Measurements from ENCODE around the gene MAFF. TPM values are rescaled to one million over a fixed set of nuclear protein-coding genes. Genes with fewer than 3 reads are reported as not detected.
"Not testable (repeated sequence)": the region's sequence is repeated elsewhere in the genome, so short reads cannot be mapped to it uniquely, and the experiment has no call there.

The MAFF gene
- total RNA-seq: 1 to 10 TPM; 2.7 to 2.8 TPM

DNA sequence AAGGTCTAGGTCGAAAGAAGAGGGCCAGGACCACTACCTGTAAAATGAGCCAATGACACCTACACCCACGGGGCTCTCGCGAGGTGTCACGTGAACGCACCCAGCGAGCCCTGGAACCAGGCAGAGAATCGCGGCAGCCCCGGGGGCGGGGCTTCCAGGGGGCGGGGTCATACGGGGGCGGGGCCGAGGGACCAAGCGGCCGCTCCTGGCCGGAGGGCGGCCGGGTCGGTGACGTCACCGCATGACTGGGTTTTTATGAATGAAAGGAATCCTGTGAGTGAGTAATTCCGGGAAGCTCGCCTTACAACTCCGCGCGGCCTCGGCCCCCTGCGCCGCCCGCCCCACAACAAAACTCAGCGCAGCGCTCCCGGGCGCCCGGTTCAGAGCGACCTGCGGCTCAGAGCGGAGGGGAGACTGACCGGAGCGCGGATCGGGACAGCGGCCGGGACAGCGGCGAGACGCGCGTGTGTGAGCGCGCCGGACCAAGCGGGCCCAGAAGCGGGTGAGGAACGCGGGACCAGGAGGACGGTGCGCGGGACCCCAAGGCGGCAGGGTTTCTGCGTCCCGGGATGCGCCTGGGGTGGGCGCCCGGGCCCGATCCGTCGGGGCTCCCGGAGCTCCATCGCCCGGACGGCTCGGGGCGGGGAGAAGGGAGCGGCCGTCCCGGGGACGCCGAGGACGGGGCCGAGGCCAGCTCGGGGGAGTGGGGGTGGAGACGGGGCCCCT, at the start of gene MAFF:
Gene MAFF (plus strand): TSS at position 284 of the 726 bp plus-strand sequence. CDS start 11,860 bp downstream, outside the sequence.
- CTCF ChIA-PET: interaction anchor here (0.6 to 1.6 kb wide), 3 partner anchors 25 to 116 kb away, joined by 3 to 4 read pairs (median 3); no protein-coding TSS in a partner anchor
- H3K36me3 Mint-ChIP-seq (ENCODE audit: low read depth): no peaks in the 10 kb centered on the region
- intact Hi-C loops (cut with micrococcal nuclease): loop anchor here (1.0 to 10.0 kb wide), 2 partner anchors 21 to 553 kb away; partner anchors contain the start of genes PLA2G6 and SUN2
- no peaks in the 10 kb centered on the region for H3K27me3 Mint-ChIP-seq (ENCODE audit: low read depth)
- peak; percentile 95 for DNase-seq
- peak within 1 kb of the TSS; percentile 77 for H3K27ac Mint-ChIP-seq
- H3K9me3 Mint-ChIP-seq: no peaks in the 10 kb centered on the region
- H3K4me1 Mint-ChIP-seq (ENCODE audit: low read depth): peaks cover 28% of the 10 kb centered on the region
- peak within 1 kb of the TSS; percentile 79 for H3K4me3 Mint-ChIP-seq

GRCh38 chr22:38153821-38154562, 47.8 kb upstream of the MAFF start:
- no peak for DNase-seq
- intact Hi-C loops (cut with micrococcal nuclease): no loop called here
- Mint-ChIP-seq H3K4me1 (ENCODE audit: low read depth) (peaks cover 1% of the 10 kb centered on the region), H3K4me3 (no peak overlapping the region), H3K27me3 (ENCODE audit: low read depth) (no peaks in the 10 kb centered on the region), H3K9me3 (no peaks in the 10 kb centered on the region), H3K27ac (no peak overlapping the region), H3K36me3 (ENCODE audit: low read depth) (no peaks in the 10 kb centered on the region)
- CTCF ChIA-PET: no interaction called here

GRCh38 chr22:38154563-38154915, 47.3 kb upstream of the MAFF start:
- intact Hi-C loops (cut with micrococcal nuclease); CTCF ChIA-PET; H3K27me3 Mint-ChIP-seq (ENCODE audit: low read depth); H3K27ac Mint-ChIP-seq; H3K9me3 Mint-ChIP-seq; DNase-seq; H3K4me3 Mint-ChIP-seq; H3K36me3 Mint-ChIP-seq (ENCODE audit: low read depth); H3K4me1 Mint-ChIP-seq (ENCODE audit: low read depth): not testable (repeated sequence)

GRCh38 chr22:38155703-38156102, 46.1 kb upstream of the MAFF start:
- Mint-ChIP-seq H3K9me3 (no peaks in the 10 kb centered on the region), H3K36me3 (ENCODE audit: low read depth) (peaks cover 2% of the 10 kb centered on the region), H3K4me3 (no peak overlapping the region), H3K4me1 (ENCODE audit: low read depth) (peaks cover 1% of the 10 kb centered on the region), H3K27me3 (ENCODE audit: low read depth) (no peaks in the 10 kb centered on the region), H3K27ac (no peak overlapping the region)
- intact Hi-C loops (cut with micrococcal nuclease): no loop called here
- no peak for DNase-seq
- CTCF ChIA-PET: no interaction called here

GRCh38 chr22:38162881-38163843, 38.6 kb upstream of the MAFF start:
- CTCF ChIA-PET: no interaction called here
- no peaks in the 10 kb centered on the region for H3K27me3 Mint-ChIP-seq (ENCODE audit: low read depth)
- peaks cover 26% of the 10 kb centered on the region for H3K36me3 Mint-ChIP-seq (ENCODE audit: low read depth)
- H3K4me3 Mint-ChIP-seq: no peak overlapping the region
- DNase-seq: no peak
- no peak overlapping the region for H3K27ac Mint-ChIP-seq
- no peaks in the 10 kb centered on the region for H3K9me3 Mint-ChIP-seq
- H3K4me1 Mint-ChIP-seq (ENCODE audit: low read depth): peaks cover 12% of the 10 kb centered on the region
- intact Hi-C loops (cut with micrococcal nuclease): no loop called here

DNA sequence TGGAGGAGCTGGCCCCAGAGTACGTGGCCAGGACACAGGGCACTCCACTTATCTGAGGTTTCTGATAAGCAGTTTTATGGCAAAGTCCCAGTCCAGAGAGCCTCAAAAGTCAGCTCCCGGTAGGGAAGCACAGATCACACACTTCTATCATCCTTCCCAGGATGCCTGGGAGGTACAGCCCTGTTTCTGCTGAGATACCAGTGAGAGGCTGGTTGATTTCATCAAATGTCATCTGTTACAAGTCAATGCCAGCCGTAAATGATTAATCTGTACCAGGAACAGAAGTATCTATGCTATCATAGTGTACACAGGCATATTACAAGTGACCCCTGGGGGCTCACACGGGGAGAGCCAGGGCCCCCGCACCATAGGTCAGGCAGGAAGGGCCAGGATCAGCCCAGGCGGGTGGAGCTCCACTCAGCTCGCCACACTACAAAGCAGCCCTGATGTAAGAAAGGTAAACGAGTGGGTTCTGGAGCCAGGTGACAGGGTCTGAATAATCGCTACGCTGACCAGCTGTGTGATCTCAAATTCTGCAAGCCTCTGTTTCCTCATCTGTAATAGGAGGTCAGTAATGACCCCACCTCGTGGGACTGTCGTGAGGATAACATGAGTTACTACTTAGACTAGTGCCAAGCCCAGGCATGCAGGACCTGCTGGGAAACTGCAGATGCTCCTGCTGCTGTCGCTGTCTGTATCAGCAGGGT, 37.8 kb upstream of the MAFF start:
- Mint-ChIP-seq H3K9me3 (no peaks in the 10 kb centered on the region), H3K36me3 (ENCODE audit: low read depth) (peaks cover 26% of the 10 kb centered on the region), H3K4me1 (ENCODE audit: low read depth) (peaks cover 12% of the 10 kb centered on the region), H3K27me3 (ENCODE audit: low read depth) (no peaks in the 10 kb centered on the region), H3K4me3 (no peak overlapping the region), H3K27ac (no peak overlapping the region)
- no peak for DNase-seq
- CTCF ChIA-PET: no interaction called here
- intact Hi-C loops (cut with micrococcal nuclease): no loop called here

GRCh38 chr22:38164551-38164918, 37.3 kb upstream of the MAFF start:
- Mint-ChIP-seq H3K4me3 (no peak overlapping the region), H3K27ac (no peak overlapping the region), H3K27me3 (ENCODE audit: low read depth) (no peaks in the 10 kb centered on the region), H3K9me3 (no peaks in the 10 kb centered on the region), H3K4me1 (ENCODE audit: low read depth) (peaks cover 12% of the 10 kb centered on the region), H3K36me3 (ENCODE audit: low read depth) (peaks cover 24% of the 10 kb centered on the region)
- CTCF ChIA-PET: no interaction called here
- intact Hi-C loops (cut with micrococcal nuclease): no loop called here
- no peak for DNase-seq

DNA sequence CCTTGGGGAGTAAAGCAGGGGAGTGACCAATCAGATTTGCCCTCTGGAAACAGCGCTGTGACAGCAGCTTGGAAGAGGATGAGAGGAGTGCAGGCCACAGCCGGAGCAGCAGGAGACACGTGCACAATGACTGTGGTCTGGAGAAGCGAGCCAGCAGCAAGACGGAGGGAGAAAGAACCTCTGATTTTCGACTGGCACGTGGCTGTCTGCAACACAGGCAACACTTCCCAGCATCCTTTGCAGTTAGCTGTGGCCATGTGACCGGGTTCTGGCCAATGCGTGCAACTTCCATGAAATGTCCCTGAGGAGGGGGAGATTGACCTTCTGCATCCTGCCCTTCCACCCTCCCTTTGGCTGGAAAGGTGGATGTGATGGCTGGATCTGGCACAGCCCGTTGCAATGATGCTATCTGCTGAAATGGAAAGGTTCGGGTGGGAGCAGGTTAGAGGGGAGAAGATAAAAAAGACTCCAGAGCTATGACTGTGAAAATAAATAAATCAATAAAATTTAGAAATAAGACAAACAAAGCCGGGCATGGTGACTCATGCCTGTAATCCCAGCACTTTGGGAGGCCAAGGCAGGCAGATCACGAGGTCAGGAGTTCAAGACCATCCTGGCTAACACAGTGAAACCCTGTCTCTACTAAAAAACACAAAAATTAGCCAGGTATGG, 35.7 kb upstream of the MAFF start:
- H3K27ac Mint-ChIP-seq: no peak overlapping the region
- no peak for DNase-seq
- intact Hi-C loops (cut with micrococcal nuclease): no loop called here
- CTCF ChIA-PET: interaction anchor here (1.6 kb wide), 1 partner anchor 114 kb away, joined by 3 read pairs; no protein-coding TSS in a partner anchor
- H3K9me3 Mint-ChIP-seq: no peaks in the 10 kb centered on the region
- no peak overlapping the region for H3K4me3 Mint-ChIP-seq
- peaks cover 12% of the 10 kb centered on the region for H3K4me1 Mint-ChIP-seq (ENCODE audit: low read depth)
- H3K27me3 Mint-ChIP-seq (ENCODE audit: low read depth): no peaks in the 10 kb centered on the region
- peaks cover 23% of the 10 kb centered on the region for H3K36me3 Mint-ChIP-seq (ENCODE audit: low read depth)

GRCh38 chr22:38167988-38168407, 33.8 kb upstream of the MAFF start:
- no peak for DNase-seq
- H3K27me3 Mint-ChIP-seq (ENCODE audit: low read depth): no peaks in the 10 kb centered on the region
- no peak overlapping the region for H3K4me3 Mint-ChIP-seq
- intact Hi-C loops (cut with micrococcal nuclease): no loop called here
- H3K9me3 Mint-ChIP-seq: no peaks in the 10 kb centered on the region
- CTCF ChIA-PET: no interaction called here
- H3K36me3 Mint-ChIP-seq (ENCODE audit: low read depth): peaks cover 17% of the 10 kb centered on the region
- H3K27ac Mint-ChIP-seq: no peak overlapping the region
- H3K4me1 Mint-ChIP-seq (ENCODE audit: low read depth): peaks cover 14% of the 10 kb centered on the region

GRCh38 chr22:38169116-38169515, 32.7 kb upstream of the MAFF start:
- no peak for DNase-seq
- no peaks in the 10 kb centered on the region for H3K9me3 Mint-ChIP-seq

GRCh38 chr22:38170469-38170868, 31.3 kb upstream of the MAFF start:
- intact Hi-C loops (cut with micrococcal nuclease): no loop called here
- H3K9me3 Mint-ChIP-seq: no peaks in the 10 kb centered on the region
- peaks cover 24% of the 10 kb centered on the region for H3K4me1 Mint-ChIP-seq (ENCODE audit: low read depth)
- H3K36me3 Mint-ChIP-seq (ENCODE audit: low read depth): peaks cover 12% of the 10 kb centered on the region
- no peaks in the 10 kb centered on the region for H3K27me3 Mint-ChIP-seq (ENCODE audit: low read depth)
- DNase-seq: no peak
- H3K4me3 Mint-ChIP-seq: no peak overlapping the region
- no peak overlapping the region for H3K27ac Mint-ChIP-seq
- CTCF ChIA-PET: no interaction called here

More at GRCh38 chr22:38169116-38169515, 32.7 kb upstream of the MAFF start:
- intact Hi-C loops (cut with micrococcal nuclease): no loop called here
- no peak overlapping the region for H3K4me3 Mint-ChIP-seq
- CTCF ChIA-PET: no interaction called here
- peaks cover 19% of the 10 kb centered on the region for H3K4me1 Mint-ChIP-seq (ENCODE audit: low read depth)
- H3K27ac Mint-ChIP-seq: no peak overlapping the region
- H3K36me3 Mint-ChIP-seq (ENCODE audit: low read depth): peaks cover 17% of the 10 kb centered on the region
- H3K27me3 Mint-ChIP-seq (ENCODE audit: low read depth): no peaks in the 10 kb centered on the region
